GM12878 (cell line): ENCODE results near the gene ADISSP.

Experiments
- JUND ChIP-seq: IDR thresholded peaks from 2 replicates; pipeline ENCODE4 v1.6.1; 2012; ENCODE audit warnings: low read depth, mild to moderate bottlenecking, low read length, improper control_type of control experiment, moderate library complexity
- MTA2 ChIP-seq: fragments of 450-650 bp; IDR thresholded peaks from 2 replicates; pipeline ENCODE4 v1.6.1; 2016; ENCODE audit warnings: low read depth, mild to moderate bottlenecking, moderate library complexity
- POLR2A ChIP-seq: IDR thresholded peaks from 2 replicates; pipeline ENCODE4 v1.6.1; 2011; ENCODE audit warnings: low read depth, mild to moderate bottlenecking, low read length
- TCF7 ChIP-seq: IDR thresholded peaks from 2 replicates; pipeline ENCODE4 v1.6.1; 2014; ENCODE audit warnings: antibody characterized with exemption, borderline replicate concordance

GRCh38 chr20:3747471-3747870 lies 20.1 kb downstream of the ADISSP start:
- TF ChIP-seq POLR2A = no peak
- no peak for TF ChIP-seq MTA2
- TF ChIP-seq JUND = no peak
- no peak for TF ChIP-seq TCF7
